GM20000 (cell line): ENCODE data around the gene ADTRP.

Source experiments
- DNase-seq: peaks from one replicate; pipeline ENCODE4 v3.0.0; 2012; ENCODE audit warnings: low spot score
- CTCF ChIP-seq: IDR thresholded peaks from 2 replicates; pipeline ENCODE4 v1.5.1; 2012; ENCODE audit warnings: mild to moderate bottlenecking, control low read depth; ENCODE audit errors: extremely low read depth, missing control alignments

The ADTRP gene

DNA sequence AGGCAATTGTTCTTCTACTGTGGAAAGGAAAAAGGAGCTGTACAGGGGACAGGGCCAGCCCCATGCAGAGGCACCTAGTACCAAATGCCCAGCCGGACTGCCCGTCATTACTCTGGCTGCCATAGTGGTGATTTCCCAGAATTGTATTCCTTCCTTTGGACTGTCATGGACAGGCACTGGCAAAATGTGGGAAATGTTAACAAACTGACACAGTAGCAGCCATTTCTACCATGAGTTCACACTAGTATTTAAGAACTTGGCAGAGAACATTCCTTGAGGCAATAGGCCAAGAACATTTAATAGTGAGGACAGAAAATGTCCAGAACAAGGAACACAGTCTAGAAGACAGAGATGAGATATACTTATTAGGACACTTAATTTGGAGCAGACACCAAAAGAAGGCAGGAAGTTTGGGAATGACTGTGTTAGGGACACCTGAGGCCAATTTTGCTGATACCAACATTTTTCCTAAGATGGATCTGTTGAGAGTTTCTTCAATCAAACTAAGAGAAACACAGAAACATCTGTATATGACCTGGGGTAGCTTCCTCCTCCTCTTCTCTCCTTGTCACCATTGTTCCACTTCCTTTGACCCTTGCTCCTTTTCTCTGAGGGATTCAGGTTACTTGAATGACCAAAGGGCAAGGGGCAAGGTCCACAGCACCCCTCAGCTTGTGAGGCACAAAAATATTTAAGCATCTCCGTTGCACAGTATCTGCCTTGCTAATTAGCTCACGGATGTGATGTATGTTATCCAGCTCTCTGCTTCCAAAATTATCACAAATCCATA lies 14.9 kb downstream of the ADTRP start:
- no peak for TF ChIP-seq CTCF
- DNase-seq, result no peak

DNA sequence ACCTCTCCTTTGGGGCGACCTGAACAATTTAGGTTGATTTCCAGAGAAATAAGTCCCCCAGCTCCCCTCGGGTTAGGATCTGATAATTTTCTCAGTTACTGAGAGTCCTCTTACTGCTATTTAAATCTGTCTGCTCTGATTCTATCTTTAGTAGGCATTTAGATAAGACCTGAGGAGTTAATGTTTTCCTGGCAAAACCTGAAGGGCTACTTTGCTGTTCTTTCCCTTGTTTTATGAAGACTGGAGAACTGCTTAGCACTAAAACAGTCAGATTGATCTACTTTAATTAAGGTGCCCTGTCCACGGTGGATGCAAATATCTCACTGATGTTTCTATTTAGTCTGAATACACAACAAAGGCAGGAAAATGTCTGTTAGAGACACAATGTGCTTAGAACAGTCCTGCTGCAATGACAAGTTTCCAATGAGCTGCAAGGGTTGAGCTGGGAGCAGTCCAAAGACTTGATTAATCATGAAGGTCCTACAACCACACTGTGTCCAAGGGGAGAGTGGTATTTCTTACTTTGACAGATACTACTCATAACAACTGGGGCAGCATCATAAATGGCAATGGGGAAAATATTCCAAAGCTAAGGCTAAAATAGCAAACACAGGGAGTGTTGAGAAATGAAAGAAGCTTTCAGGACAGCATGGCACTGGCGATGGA lies 15.7 kb downstream of the ADTRP start:
- no peak for DNase-seq
- TF ChIP-seq CTCF, result no peak

DNA sequence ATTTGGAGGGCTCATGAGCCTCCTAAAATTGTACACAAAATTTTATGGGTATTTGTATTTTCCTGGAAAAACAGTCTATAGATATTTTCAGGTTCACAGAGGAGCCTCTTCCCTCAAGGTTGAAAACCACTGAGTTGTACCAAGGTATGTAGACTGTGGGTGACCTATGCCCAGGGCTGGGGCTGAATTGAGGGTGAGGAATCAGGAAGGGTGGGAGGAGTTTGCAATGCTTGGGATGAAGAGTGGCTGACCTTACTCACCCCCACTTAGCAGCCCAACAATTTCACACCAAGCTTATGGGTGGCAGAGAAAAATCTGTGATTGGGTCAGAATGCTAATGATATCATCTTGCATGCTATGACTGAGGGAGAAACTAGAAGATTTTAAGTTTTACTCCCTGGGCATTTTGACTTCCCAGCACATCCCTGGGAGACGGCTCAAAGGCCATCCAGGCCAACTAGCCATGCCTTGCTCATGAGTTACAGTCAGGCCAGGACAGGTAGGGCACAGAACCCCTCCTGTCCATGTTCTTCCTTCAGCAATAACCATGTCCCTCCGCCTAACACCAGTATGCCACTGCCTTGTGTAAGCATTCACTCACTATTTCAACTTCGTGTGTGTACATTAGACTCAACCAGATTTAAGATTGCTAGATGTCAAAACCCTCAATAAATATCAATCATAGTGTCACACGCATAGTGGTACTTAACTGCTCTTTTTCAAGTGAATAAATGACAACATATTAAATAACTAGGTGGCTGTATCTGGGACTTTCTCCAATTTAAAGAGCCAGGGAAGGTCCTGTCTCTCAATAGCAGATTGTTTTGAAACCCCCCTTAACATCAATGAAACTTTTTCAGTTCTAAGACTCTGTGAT lies 16.6 kb downstream of the ADTRP start:
- no peak for DNase-seq
- TF ChIP-seq CTCF, result no peak

- DNase-seq, result no peak
- no peak for TF ChIP-seq CTCF
Measured at GRCh38 chr6:11760015-11760473, 18.6 kb downstream of the ADTRP start.

DNA sequence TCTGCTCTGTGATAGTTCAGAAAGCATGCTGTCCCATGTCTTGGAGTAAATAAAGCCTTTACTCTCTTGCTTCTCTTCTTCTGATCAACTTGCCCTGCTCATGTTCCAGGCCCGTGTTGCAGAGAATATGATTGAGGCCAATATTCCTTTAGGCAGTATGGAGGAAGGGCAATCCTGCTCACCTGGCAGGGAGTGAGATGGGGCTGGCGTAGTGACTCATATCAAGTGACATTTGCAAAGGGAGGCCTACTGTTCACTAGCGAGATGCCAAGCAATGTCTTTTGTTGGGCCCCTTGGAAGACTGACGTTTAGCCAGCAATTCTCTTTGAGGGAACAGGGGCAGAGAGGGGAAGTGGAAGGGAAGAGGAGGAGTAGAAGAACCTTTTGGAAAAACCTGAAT lies 19.7 kb downstream of the ADTRP start:
- TF ChIP-seq CTCF, result no peak

DNA sequence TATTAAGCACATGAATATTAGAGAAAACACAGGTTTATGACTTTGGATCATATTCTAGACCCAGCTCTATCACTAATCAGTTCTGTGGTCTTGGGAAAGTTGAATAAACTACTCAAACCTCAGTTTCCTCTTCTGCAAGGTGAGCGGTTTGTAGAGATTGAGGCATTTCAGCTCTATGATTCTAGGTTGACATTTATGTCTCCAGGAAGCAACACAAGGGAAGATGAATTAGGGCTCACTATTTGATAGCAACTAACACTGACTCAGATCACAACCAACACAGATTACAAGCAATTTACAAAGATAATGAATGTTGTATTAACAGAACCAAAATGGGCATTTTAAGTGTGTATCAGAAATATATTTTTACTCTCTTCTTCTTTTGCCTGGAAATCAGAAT lies 21.9 kb downstream of the ADTRP start:
- TF ChIP-seq CTCF, result no peak
- no peak for DNase-seq

More for the DNA sequence above, 19.7 kb downstream of the ADTRP start:
- no peak for DNase-seq
